Ovary (tissue), 3 donors: ENCODE data around the gene FAM117B.

ENCODE experiments used
- CTCF ChIP-seq, 3 donors: fragments of 450-650 bp in 2 of 3; fragments of 200-600 bp in 1 of 3; IDR thresholded peaks; one replicate each; pipeline versions ENCODE4 v1.5.1 to v1.8.0; 2016 to 2022; ENCODE audit warnings: antibody characterized with exemption in 3 of 3, mild to moderate bottlenecking in 1 of 3
- POLR2A ChIP-seq: fragments of 450-650 bp; IDR thresholded peaks from one replicate; pipeline ENCODE4 v1.6.1; 2017; ENCODE audit warnings: antibody characterized with exemption, mild to moderate bottlenecking, moderate library complexity
- donor health status: DM: no; HTN: no; CAD: no.

GRCh38 chr2:202756598-202756997 is 121.8 kb downstream of the FAM117B start:
- TF ChIP-seq CTCF (IDR thresholded peaks at IDR 0.05) (no peak), POLR2A (no peak)
